OCI-LY7 (cell line): ENCODE data around the gene OPRM1. TPM values are rescaled to one million over a fixed set of nuclear protein-coding genes. Genes with fewer than 3 reads are reported as not detected.

Source experiments
- BruUV-seq: library from RNA; stranded (reverse); fragments of 400-500 nt; replicated peaks from 2 replicates; lab custom pipeline; 2021; lab: Mats Ljungman, UMichigan
- CTCF ChIA-PET: fragments of 300-600 bp; sonication (Branson Sonifier 250); formaldehyde crosslinking; loops from one replicate; lab custom pipeline; 2022; ENCODE audit warnings: antibody characterized with exemption; ENCODE audit not compliant: unreplicated experiment; lab: Charles Lee
- POLR2A ChIA-PET: fragments of 300-600 bp; sonication (Branson Sonifier 250); formaldehyde crosslinking; loops from one replicate; lab custom pipeline; 2022; ENCODE audit warnings: antibody characterized with exemption; lab: Charles Lee
- DNase-seq: peaks from one replicate; pipeline ENCODE4 v3.0.0-alpha.2; 2015; ENCODE audit warnings: low spot score
- H2AFZ ChIP-seq: fragments of 200-600 bp; sonication (generic), shearing (Covaris generic); 2 replicates; pipeline ENCODE4 v1.6.1; 2014; ENCODE audit warnings: mild to moderate bottlenecking, antibody characterized with exemption, low read length, moderate library complexity
- H3K27ac ChIP-seq: fragments of 200-600 bp; sonication (generic); 2 replicates; pipeline ENCODE4 v1.5.1; 2014; ENCODE audit warnings: mixed run types, low read depth, mild to moderate bottlenecking, moderate library complexity, low read length, inconsistent platforms; ENCODE audit not compliant: poor library complexity, severe bottlenecking
- H3K36me3 ChIP-seq: fragments of 200-600 bp; sonication (generic); 2 replicates; pipeline ENCODE4 v1.6.1; 2014; ENCODE audit warnings: mild to moderate bottlenecking, antibody characterized with exemption, low read length, moderate library complexity, mixed read lengths; ENCODE audit not compliant: insufficient read depth
- H3K4me1 ChIP-seq: fragments of 200-600 bp; sonication (generic); 2 replicates; pipeline ENCODE4 v1.5.1; 2014; ENCODE audit warnings: mild to moderate bottlenecking, low read length; ENCODE audit not compliant: insufficient read depth, poor library complexity, severe bottlenecking
- H3K4me2 ChIP-seq: fragments of 200-600 bp; sonication (generic); 2 replicates; pipeline ENCODE4 v1.6.1; 2014; ENCODE audit warnings: mild to moderate bottlenecking, low read length
- H3K4me3 ChIP-seq: fragments of 200-600 bp; sonication (generic); 2 replicates; pipeline ENCODE4 v1.5.1; 2014; ENCODE audit warnings: mild to moderate bottlenecking, low read depth, low read length; ENCODE audit not compliant: poor library complexity, severe bottlenecking
- H3K79me2 ChIP-seq: fragments of 200-600 bp; sonication (generic); 2 replicates; pipeline ENCODE4 v1.6.1; 2016; ENCODE audit warnings: low read depth, mild to moderate bottlenecking, low read length, moderate library complexity, mixed read lengths; ENCODE audit not compliant: insufficient read depth
- H3K9me2 ChIP-seq: fragments of 200-600 bp; sonication (generic); 2 replicates; pipeline ENCODE4 v1.6.1; 2016; ENCODE audit warnings: mild to moderate bottlenecking, low read length, mixed read lengths; ENCODE audit not compliant: insufficient read depth
- H3K9me3 ChIP-seq: fragments of 200-600 bp; sonication (generic); 2 replicates; pipeline ENCODE4 v1.6.1; 2014; ENCODE audit warnings: mild to moderate bottlenecking, mixed run types, low read length, mixed read lengths
- H4K20me1 ChIP-seq: fragments of 200-600 bp; sonication (generic); 2 replicates; pipeline ENCODE4 v1.6.1; 2014; ENCODE audit warnings: mild to moderate bottlenecking, antibody characterized with exemption, low read length, moderate library complexity, mixed read lengths; ENCODE audit not compliant: insufficient read depth
- CTCF ChIP-seq: fragments of 200-600 bp; sonication (generic); conservative IDR thresholded peaks from 2 replicates; pipeline ENCODE4 v1.5.1; 2014; ENCODE audit warnings: mild to moderate bottlenecking, antibody characterized with exemption, low read length, moderate library complexity, mixed read lengths
- EZH2phosphoT487 ChIP-seq: fragments of 200-600 bp; sonication (generic); IDR thresholded peaks from 2 replicates; pipeline ENCODE4 v1.6.1; 2018; ENCODE audit warnings: low read depth, borderline replicate concordance, mild to moderate bottlenecking, mixed run types, antibody characterized with exemption, low read length, moderate library complexity, mixed read lengths
- intact Hi-C: fragments of 100-400 bp; cut with micrococcal nuclease; formaldehyde crosslinking; loops from one replicate; pipeline ENCODE4 v1.10.0; 2022; ENCODE audit not compliant: unreplicated experiment
- total RNA-seq, 2 experiments: library from RNA; depleted of rRNA in 1 of 2; stranded (reverse); fragments of >200 nt in 1 of 2; shearing (Covaris generic) in 1 of 2; gene quantifications; 2 replicates each; pipeline ENCODE4 v1.2.3, GENCODE V29; 2014 to 2022

Gene OPRM1
- total RNA-seq, 2 experiments from 2014 or later = not detected

- TF ChIP-seq CTCF (no peak), EZH2phosphoT487 (no peak)
- Histone ChIP-seq H3K9me3 (no peaks in the 10 kb centered on the region), H3K4me2 (no peak overlapping the region), H3K4me3 (no peak overlapping the region), H3K36me3 (no peaks in the 10 kb centered on the region), H3K9me2 (no peaks in the 10 kb centered on the region), H3K79me2 (no peaks in the 10 kb centered on the region), H2AFZ (no peak overlapping the region), H4K20me1 (no peaks in the 10 kb centered on the region), H3K27ac (no peak overlapping the region), H3K4me1 (no peaks in the 10 kb centered on the region)
- ChIA-PET CTCF (no interaction called here), POLR2A (no interaction called here)
- intact Hi-C loops = no loop called here
- no peak for DNase-seq
- BruUV-seq = no TSS peak
These were observed 140.4 kb downstream of the OPRM1 start for GRCh38 chr6:154179434-154179833.

- BruUV-seq = no TSS peak
- DNase-seq = no peak
- Histone ChIP-seq H3K27ac (no peak overlapping the region), H3K4me2 (no peak overlapping the region), H3K9me2 (no peaks in the 10 kb centered on the region), H3K4me1 (no peaks in the 10 kb centered on the region), H4K20me1 (no peaks in the 10 kb centered on the region), H3K79me2 (no peaks in the 10 kb centered on the region), H3K4me3 (no peak overlapping the region), H3K9me3 (no peaks in the 10 kb centered on the region), H2AFZ (no peak overlapping the region), H3K36me3 (no peaks in the 10 kb centered on the region)
- POLR2A ChIA-PET = no interaction called here
- CTCF ChIA-PET = no interaction called here
- TF ChIP-seq EZH2phosphoT487 = no peak
- TF ChIP-seq CTCF = no peak
- intact Hi-C loops = no loop called here
These were observed 148.2 kb downstream of the OPRM1 start for GRCh38 chr6:154187203-154187602.

GRCh38 chr6:154187714-154188113, 148.7 kb downstream of the OPRM1 start:
- Histone ChIP-seq H3K36me3 (no peaks in the 10 kb centered on the region), H3K9me2 (no peaks in the 10 kb centered on the region), H3K79me2 (no peaks in the 10 kb centered on the region), H3K4me3 (no peak overlapping the region), H2AFZ (no peak overlapping the region), H4K20me1 (no peaks in the 10 kb centered on the region), H3K9me3 (no peaks in the 10 kb centered on the region), H3K4me1 (no peaks in the 10 kb centered on the region), H3K27ac (no peak overlapping the region), H3K4me2 (no peak overlapping the region)
- POLR2A ChIA-PET = no interaction called here
- no TSS peak for BruUV-seq
- CTCF ChIA-PET = no interaction called here
- no peak for TF ChIP-seq CTCF
- TF ChIP-seq EZH2phosphoT487 = no peak
- intact Hi-C loops = no loop called here
- no peak for DNase-seq
